Effector CD8-positive, alpha-beta T cell (primary cell): ENCODE data around the gene SLC46A1.

Experiments
- DNase-seq: peaks from one replicate; lab custom pipeline; 2025; lab: John Stamatoyannopoulos, UW

SLC46A1 gene

DNA sequence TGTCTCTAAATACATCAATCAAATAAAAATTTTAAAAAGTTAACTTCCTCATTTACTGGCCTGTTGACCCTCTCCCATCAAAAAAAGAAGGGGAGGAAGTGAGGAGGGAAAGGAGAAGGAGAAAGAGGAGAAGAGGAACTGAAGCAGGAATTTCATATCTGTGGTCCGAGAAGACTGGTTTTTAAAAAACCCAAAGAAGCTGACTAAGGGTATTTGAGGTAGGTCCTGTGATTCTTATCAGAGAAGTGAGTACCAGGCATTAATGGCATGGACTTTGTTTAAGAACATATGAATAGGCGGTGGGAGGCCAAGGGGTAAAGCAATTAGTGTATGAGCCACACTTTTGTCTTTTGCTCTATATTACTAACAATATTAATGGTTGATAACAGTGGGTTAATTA is 2.0 kb downstream of the SLC46A1 start:
- no peak for DNase-seq

GRCh38 chr17:28402844-28403243 is 3.2 kb downstream of the SLC46A1 start:
- no peak for DNase-seq

- no peak for DNase-seq
These were observed 3.8 kb downstream of the SLC46A1 start for GRCh38 chr17:28402224-28402630.

DNA sequence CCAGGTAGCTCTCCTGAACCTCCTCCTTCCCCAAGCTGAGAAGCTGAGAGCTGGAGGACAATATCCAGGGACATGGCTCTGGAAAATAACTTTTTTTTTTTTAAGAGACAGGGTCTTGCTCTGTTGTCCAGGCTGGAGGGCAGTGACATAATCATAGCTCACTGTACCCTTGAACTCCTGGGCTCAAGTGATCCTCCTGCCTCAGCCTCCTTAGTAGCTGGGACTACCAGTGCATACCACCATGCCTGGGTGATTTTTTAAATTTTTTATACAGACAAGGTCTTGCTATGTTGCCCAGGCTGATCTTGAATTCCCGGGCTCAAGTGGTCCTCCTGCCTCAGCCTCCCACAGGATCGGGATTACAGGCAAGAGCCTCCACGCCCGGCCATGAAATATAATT is 6.2 kb downstream of the SLC46A1 start:
- DNase-seq, result no peak

- DNase-seq, result no peak
These were observed 7.6 kb downstream of the SLC46A1 start for GRCh38 chr17:28398280-28398981.

GRCh38 chr17:28397687-28398279 is 8.2 kb downstream of the SLC46A1 start:
- no peak for DNase-seq

GRCh38 chr17:28397275-28397674 is 8.7 kb downstream of the SLC46A1 start:
- DNase-seq, result no peak

GRCh38 chr17:28396635-28397239 is 9.3 kb downstream of the SLC46A1 start:
- DNase-seq, result no peak

DNA sequence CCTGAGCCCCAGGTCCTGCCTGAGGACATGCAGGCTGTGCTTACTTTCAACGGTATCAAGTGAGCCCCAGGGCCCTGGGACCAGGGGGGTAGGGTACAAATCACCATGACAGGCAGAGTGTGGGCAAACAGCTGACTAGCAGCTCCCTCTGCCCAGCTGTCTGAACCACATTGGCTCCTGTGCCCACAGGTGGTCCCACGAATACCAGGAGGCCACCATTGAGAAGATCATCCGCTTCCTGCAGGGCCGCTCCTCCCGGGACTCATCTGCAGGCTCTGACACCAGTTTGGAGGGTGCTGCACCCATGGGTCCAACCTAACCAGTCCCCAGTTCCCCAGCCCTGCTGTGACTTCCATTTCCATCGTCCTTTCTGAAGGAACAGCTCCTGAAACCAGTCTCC is 10.0 kb downstream of the SLC46A1 start:
- no peak for DNase-seq

DNA sequence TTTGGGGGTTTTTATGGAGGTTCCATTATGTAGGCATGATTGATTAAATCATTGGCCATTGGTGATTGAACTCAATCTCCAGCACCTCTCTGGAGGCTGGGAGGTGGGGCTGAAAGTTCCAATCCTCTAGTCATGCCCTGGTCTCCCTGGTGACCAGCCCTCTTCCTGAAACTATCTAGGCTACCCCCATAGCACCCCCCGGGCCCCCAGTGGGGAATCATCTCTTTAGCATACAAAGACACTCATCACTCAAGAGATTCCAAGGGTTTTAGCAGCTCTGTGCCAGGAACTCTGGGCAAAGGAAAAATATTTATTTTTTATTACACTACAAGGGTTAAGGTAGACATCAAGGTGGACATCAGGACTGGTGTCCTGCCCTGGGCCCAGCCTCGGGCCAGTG is 10.6 kb downstream of the SLC46A1 start:
- DNase-seq, result no peak

DNA sequence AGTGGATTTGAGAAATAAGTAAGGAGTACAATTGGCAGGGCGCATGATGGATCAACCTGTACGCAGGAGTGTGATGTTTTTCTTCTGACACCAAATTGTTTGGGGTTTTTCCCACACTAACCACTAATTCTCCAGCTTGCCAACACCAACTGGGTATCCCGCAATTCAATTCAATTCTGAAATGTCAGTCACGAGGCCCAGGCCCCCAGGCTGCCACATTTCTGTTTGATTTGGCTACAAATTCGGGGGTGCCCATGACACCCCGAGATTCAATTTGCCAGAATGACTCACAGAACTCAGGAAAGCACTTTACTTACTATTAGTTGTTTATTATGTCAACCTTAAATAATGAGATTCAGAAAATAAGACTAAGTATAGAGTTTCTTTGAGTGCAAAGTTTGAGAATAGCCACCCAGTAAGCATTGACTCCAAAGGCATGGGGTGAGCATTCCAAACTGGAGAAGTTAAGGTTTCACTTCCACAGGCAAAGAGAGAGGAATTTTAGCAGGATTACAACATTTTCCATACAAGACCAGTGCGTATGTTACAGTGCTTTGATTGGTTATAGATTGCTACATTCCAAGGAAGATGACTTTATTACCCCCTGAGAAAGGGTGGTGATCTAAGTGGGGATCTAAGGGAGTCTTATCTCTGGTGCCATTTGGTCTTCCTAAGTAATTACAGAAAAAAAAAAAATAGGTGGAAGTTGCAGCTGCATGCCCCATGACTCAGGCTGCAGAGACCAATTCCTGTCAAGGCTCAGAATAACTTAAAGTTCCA is 11.5 kb downstream of the SLC46A1 start:
- DNase-seq, result no peak

- no peak for DNase-seq
These were observed 13.5 kb downstream of the SLC46A1 start for GRCh38 chr17:28392491-28392890.

DNA sequence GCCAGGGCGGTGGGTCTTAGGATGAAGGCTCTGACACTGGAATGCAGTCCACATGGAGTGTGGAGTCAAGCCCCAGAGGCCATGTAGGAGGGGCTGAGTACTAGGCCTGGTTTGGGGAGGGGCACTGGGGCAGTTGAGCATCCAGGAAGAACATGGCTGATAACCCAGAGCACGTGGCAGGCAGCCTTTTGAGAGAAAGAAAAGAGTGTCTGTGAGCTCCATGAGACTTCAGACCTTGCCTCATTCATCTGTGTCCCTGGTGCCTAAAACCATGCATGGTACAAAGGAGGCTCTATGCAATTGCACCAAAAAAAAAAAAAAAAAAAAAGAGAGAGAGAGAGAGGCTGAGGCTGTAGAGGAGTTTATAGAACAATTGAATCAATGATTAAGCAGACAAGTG is 14.6 kb downstream of the SLC46A1 start:
- DNase-seq, result no peak

- DNase-seq, result no peak
These were observed 15.0 kb downstream of the SLC46A1 start for GRCh38 chr17:28390984-28391383.

GRCh38 chr17:28390563-28390962 is 15.4 kb downstream of the SLC46A1 start:
- no peak for DNase-seq

DNA sequence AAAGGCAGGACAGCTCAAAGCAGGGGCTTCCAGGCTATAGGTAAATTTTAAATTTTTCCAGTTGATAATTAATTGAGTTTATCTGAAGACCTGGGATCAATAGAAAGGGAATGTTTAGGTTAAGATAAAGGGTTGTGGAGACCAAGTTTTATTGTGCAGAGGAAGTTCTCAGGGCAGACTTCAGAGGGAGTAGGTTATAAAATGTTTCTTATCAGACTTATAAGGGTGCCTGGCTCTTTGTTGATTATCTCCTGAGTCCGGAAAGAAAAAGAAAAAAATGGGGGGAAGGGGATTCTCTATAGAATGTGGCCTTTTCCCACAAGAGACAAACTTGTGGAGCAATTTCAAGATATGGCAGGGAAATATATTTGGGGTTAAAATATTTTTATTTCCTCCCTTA is 15.9 kb downstream of the SLC46A1 start:
- no peak for DNase-seq

- DNase-seq, result no peak
These were observed 17.9 kb downstream of the SLC46A1 start for GRCh38 chr17:28388106-28388505.

DNA sequence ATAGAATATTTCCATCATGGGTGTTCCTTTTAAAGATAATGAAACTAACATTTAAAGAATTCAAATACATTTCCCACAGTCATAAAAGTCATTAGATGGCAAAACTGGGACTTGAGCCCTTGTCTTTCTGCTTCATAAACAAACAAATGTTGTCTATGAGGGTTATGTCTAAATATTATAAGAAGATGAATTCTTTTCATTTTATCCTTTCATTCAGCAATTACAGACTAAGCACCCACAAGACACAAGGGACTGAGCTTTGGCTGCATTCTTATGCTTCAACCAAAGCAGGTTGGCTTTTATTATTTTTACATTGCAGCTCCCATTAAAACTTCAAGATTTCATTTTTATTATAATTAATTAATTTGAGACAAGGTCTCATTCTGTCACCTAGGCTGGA is 19.6 kb downstream of the SLC46A1 start:
- no peak for DNase-seq

DNA sequence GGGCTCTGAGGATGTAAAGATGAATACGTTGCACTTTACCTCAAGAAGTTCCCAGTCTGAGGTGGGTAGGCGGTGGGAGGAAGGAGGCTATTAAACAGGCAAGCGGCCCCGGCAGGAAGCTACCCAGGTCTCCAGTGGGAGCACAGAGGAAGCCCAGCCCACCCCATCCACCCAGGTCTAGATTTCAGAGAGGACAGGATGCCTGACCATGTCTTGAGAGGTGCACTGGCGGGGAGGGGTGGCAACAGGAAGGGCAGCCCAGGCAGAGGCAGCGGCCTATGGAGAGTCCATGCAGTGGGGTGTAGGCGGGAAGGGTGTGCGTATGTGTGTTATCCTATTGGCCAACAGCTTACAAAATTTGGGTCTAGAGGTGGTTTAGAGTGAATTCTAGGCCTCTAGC is 20.6 kb downstream of the SLC46A1 start:
- DNase-seq, result no peak

- DNase-seq, result no peak
These were observed 21.0 kb downstream of the SLC46A1 start for GRCh38 chr17:28385037-28385400.

DNA sequence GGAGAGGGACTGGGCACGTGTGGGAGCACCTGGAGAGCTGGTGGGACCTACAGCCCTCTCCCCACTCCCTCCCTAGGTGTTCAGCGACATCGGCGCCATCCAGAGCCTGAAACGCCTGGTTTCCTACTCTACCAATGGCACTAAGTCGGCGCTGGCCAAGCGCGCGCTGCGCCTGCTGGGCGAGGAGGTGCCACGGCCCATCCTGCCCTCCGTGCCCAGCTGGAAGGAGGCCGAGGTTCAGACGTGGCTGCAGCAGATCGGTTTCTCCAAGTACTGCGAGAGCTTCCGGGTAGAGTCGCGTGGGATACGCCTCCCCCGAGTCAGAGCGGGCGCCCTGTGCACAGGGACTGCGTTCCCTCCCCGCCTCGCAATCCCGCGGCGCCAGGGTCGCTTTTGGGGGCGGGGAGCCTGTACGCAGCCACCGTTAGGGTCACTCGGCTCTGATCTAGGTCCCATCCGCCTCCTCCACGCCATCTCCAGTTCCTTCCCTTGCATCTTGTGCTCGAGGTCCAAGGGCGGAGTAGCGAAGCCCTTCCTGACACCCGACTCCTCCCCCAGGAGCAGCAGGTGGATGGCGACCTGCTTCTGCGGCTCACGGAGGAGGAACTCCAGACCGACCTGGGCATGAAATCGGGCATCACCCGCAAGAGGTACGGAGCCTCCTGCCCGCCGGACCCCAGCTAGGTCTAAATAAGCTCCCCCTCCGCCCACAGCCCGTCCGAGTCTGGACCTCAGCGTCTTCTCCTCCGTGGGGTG is 21.6 kb downstream of the SLC46A1 start:
- DNase-seq, result peak; percentile 19
